Tibial nerve (tissue), 3 donors: ENCODE results near the gene CCDC148.

Experiments
- POLR2A ChIP-seq, 2 donors: fragments of 450-650 bp; IDR thresholded peaks; one replicate each; pipeline ENCODE4 v1.6.1; 2017; ENCODE audit warnings: antibody characterized with exemption in 2 of 2, mild to moderate bottlenecking in 2 of 2, moderate library complexity in 2 of 2
- TF ChIP-seq, protein P1 (sequence below), 5 experiments: fragments of 200-600 bp in 3 of 5; fragments of 450-650 bp in 2 of 5; sonication (generic) in 3 of 5; IDR thresholded peaks; one replicate each; pipeline ENCODE4 v1.5.1; 2016 to 2019; ENCODE audit warnings: antibody characterized with exemption in 5 of 5, mild to moderate bottlenecking in 3 of 5, moderate library complexity in 2 of 5

- TF ChIP-seq, protein P1, sequence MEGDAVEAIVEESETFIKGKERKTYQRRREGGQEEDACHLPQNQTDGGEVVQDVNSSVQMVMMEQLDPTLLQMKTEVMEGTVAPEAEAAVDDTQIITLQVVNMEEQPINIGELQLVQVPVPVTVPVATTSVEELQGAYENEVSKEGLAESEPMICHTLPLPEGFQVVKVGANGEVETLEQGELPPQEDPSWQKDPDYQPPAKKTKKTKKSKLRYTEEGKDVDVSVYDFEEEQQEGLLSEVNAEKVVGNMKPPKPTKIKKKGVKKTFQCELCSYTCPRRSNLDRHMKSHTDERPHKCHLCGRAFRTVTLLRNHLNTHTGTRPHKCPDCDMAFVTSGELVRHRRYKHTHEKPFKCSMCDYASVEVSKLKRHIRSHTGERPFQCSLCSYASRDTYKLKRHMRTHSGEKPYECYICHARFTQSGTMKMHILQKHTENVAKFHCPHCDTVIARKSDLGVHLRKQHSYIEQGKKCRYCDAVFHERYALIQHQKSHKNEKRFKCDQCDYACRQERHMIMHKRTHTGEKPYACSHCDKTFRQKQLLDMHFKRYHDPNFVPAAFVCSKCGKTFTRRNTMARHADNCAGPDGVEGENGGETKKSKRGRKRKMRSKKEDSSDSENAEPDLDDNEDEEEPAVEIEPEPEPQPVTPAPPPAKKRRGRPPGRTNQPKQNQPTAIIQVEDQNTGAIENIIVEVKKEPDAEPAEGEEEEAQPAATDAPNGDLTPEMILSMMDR (IDR thresholded peaks at IDR 0.05), result peak in 4 of 5 experiments; percentile 20 to 58 (median 40)
- TF ChIP-seq POLR2A (IDR thresholded peaks at IDR 0.05), result peak; percentile 43 to 72
These were observed at the start of gene CCDC148, which contains the start of gene PKP4 for GRCh38 chr2:158456309-158457066.
